RKO (cell line): Measurements from ENCODE around the gene OR10J4.
"Not testable (repeated sequence)": the region's sequence is repeated elsewhere in the genome, so short reads cannot be mapped to it uniquely, and the experiment has no call there.

Experiments
- DNase-seq: peaks from one replicate; pipeline ENCODE4 v3.0.0-alpha.2; 2016; ENCODE audit warnings: low spot score

Gene OR10J4

DNA sequence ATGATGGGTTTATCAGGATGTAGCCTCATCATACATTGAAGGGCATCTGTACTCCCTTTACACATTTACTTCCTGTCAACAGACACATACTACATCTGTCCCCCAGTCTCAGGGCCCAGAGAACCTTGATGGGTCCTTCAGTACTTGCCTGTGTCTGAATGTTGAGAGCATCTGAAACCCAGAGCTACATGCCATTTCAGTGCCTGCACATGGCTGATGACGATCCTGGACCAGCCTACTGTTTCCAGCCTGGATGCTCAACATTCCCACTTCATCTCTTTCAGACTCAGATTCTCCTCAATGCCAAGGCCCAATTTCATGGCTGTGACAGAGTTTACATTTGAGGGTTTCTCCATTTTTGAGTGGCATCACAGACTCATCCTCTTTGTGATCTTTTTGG lies at the start of gene OR10J4:
OR10J4 (plus strand) TSS at position 301 of the 400 bp plus-strand sequence.
- no peak for DNase-seq

DNA sequence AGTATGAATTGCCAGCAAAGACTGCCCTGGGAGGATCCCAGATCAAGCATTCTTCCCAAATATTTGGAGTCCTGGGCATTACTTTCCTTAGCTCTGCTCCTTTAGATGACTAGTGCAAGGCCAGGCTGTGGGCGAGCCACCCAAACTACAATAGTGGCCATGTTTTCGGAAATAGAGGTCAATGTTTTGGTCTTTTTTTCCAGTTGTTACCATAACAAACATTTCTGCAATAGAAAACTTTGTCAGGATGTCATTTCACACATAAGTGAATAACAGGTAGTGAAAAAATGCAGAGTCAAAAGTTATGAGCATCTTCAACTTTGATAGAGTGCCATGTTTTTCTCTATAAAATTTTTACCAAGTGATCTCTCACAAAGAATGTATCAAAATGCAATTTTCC lies 25.2 kb upstream of the OR10J4 start:
- no peak for DNase-seq

DNA sequence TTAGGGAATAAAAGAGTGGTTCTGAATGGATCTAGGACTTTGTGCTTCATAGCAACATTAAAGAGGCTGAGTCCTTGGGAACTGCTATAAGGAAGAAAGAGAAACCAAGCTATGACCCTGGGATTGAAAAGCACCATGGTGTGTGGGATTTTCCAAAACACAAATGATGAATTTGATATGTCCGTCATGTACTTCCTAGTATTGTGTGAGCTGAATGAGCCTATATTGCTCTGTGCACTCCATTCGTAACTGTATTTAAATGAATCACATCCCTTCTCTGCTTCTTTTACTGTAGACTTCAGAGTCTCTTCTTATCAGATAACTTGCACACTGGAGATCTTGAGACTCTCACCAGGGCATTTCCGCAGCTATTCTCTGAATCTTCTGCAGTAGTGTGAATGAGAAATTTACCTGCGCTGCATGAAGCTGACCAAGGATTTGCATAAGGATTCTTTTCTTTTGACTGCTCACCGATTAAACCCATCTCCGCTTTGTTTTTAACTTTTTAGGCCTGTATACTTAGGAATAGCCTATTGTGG lies 23.1 kb upstream of the OR10J4 start:
- DNase-seq, result no peak

DNA sequence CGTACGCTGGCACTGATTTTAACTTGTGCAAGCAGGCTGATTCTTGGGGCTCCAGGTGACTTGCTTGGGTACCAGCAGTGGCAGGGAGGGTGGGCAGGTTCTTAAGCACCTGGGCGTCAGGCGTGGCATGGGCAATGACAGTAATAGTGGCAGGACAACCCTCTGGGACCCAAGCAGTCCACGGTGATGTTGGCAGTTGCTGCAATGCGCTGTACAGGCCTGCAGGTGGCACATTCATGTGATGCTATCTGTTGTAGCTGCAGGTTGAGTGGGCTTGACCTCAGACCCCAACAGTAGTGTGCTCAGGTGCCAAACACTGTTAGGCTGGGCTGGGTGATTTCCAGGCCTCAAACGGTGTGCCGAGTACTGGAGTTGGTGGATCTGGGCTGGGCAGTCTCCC lies 10.2 kb upstream of the OR10J4 start:
- DNase-seq, result no peak

DNA sequence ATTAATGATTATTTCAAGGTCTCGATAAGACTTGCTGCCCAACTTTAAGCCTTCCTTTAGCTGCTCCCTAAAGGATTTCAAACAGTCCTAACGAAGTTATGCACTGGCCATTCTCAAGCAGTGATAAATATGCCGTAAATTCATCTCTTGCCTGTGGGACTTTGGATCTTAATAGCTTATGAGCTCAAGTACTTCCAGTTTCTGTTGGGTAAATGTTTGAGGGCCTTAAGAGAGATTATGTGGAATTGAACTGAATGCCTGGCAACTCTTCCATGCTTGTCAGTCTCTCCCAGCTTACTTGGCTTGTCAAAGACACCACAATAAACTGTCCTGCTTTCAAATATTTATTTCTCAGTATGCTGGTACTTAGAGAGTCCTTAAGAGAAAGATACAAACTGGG lies 3.5 kb upstream of the OR10J4 start:
- no peak for DNase-seq

DNA sequence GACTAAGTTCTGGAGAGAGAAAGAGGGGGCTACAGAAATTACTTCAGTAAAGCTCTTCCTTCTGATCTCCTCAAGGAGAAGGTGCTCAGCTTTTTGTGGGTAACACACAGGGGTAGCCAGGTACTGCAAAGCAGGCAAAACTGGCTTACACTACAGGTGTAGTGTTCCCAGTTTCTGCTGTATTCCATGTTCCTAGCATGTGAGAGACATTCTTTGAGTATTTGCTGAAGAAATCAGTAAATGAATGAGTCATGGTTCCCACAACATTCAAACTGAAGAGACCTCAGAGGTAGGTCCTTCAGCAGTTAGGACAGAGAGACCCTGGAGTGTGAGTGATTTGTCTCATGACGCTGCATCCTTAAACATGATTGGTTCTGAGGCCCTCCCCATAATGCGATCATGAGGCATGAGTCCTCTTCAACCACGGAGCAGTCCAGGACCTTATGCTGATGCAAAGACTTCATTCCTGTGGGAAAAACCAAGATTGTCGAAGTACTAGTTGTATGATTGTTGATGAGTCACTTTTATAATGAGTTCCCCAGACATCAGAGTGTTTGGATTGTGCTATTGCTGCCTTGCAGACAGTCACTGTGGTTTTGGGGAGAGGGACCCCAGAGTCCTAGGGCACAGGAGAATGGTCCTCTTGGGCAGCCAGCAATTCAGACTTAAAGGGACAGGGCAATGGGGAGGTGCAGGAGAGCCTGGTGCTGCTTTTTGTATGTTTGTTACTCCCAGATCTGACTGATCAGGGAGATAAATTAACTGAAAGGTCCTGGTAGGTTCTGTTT lies 2.7 kb upstream of the OR10J4 start:
- peak; percentile 40 for DNase-seq

DNA sequence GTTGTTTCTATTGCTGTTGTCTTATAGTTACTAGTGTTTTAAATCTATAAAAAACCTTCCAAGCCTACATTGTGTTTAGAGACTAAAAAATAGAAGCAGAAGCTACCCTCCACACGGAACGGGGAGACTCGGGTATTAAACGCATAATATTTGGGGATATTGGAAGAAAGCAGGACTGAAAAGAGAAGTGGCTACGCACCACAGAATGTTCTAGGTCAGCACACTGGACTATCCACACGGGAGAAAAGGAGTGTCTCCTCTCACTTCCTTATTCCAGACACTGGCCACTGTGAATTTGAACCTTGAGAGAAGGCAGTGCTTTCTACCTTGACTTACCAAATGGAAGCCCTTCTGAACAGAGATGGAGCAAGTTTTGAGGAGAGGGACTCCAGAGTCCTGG lies 1.0 kb upstream of the OR10J4 start:
- no peak for DNase-seq

DNA sequence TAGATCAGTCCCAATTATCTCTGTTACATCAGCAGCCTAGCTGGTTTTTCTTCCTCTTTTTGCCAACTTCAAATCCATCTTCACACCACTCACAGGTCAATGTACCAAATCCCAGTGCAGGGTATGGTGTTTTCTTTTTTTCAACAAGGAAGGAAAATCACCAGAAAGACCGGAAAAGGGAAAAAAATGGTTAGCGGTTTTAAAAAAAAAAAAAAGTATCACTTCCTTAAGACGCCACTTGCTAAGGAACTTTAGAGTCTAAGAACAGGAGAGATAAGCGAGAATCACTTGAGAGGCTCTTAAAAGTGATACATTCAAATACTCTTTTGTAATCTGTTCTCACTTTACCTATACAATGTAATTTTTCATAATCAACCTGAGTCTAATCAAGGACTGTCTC lies 4.5 kb downstream of the OR10J4 start:
- no peak for DNase-seq

DNA sequence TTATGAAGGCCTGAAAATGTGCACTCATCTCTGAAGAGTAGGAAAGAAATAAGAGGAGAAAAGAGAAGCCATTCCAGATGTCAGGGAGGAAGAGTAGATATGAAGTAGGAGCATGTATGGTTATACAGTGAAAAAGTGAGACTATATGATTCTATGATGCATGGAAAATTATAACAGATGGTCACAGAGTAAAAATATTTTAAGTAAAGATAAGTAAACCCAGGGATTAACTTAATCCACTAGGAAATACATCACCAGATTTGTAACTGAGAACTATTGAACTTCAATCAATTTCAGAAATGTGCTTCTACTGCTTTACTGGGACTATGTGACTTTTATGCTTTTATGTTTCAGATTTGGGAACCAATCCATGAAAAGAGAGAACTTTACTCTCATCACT lies 7.4 kb downstream of the OR10J4 start, which contains the start of gene OR10J1:
OR10J1 (plus strand) TSS at position 301 of the 400 bp plus-strand sequence; CDS start at position 371, 70 bp downstream.
- DNase-seq, result no peak

DNA sequence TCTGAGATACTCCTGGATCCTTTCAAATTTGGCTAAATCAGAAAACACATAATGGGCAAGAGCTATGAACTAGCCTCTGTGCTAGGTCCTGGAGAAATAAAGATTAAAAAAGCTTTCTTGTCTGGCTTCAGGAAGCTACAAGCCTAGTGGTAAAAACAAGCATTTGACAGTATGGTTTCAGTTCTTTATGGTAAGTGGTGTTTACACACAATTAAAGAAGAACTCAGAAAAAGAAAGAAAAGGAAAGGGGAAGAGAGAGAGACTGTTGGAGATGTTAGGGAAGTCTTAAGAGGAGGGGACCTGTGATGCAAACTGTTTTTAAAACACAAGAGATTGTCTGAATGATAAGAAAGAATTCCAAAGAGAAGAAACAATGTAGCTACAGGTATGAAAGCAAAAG lies 9.4 kb downstream of the OR10J4 start:
- no peak for DNase-seq

DNA sequence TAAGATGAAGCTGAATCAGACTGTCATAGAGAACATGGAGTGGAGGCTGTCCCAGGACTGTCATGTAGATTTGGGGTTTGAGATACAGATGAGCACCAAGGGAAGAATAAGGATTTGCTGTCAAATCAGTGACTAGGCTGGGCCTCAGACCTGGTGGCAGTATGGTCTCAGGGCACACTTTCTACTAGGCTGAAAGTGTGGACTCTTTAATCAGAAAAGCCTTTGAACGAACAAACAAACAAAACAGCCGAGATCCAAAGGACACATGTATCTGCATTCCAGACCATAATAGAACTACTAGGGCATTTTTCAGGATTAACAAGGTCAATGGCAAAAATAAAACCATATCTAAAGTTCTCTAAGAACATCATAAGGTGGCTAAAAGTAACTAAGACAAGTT lies 10.4 kb downstream of the OR10J4 start:
- no peak for DNase-seq

DNA sequence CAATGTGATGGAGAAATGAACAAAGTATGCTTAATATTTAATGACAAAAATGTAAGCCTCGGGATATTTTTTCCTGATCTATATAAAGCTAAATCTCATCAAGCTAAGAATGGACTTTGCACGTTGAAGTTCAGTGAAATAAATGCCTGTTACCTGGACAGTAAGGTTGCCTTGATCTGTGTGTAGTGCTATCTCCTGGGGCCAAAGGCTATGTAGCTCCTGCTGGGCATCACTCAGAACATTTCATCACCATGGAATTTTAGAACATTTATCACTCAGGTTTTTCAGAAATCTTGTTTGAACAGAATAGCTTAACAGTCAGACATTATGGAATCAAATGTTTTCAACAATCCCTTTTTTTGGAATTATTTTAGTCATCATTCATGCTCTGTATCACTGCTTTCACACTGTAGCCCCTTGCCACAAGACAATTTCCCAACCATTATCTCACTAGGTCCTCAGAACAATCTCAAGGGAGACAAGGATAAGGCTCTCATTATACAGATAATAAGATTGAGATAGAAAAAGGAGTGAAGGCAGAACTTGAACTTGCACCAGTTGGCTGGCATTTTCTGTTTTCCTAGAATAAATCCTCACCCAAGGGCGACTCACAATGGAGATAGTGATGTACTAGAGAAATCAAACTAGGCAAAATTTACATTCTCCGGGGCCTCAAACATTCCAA lies 11.2 kb downstream of the OR10J4 start:
- no peak for DNase-seq

DNA sequence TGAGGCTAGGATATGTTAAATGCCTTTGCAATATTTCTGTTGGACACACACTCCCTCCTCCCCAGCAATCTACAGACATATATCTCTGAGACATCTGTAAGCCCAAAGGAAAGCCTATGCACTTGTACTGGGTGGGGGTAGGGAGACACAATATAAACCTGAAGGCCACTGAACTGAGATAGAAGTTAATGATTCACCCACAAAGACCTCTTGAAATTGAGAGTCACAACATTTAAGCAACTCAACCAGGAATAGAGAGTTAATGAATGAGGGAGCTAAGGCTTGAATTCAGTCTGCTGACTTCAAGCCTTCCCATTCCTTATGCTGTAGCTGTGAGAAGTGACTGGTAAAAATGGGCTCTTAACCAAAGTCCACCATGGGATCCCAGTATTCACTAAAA lies 12.5 kb downstream of the OR10J4 start:
- no peak for DNase-seq

DNA sequence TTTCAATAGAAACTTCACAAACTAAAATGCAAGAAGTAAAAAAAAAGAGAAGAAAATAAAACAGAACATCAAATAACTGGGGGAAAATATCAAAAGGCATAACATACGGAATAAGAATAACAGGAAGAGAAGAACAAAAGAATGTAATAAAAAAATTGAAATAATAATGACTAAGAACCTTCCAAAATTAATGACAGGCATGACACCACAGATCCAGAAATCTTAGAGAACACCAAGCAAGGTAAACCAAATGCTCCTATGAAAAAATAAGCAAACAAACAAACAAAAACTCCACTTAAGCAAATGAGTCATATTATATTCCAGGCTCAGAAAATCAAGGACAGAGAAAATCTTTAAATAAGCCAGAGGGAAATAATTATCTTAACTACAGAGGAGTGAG lies 16.2 kb downstream of the OR10J4 start:
- DNase-seq, result no peak

DNA sequence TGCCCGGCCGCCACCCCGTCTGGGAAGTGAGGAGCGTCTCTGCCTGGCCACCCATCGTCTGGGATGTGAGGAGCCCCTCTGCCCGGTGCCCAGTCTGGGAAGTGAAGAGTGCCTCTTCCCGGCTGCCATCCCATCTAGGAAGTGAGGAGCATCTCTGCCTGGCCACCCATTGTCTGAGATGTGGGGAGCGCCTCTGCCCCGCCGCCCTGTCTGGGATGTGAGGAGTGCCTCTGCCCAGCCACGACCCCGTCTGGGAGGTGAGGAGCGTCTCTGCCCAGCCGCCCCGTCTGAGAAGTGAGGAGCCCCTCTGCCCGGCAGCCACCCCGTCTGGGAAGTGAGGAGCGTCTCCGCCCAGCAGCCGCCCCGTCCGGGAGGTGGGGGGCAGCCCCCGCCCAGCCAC lies 17.6 kb downstream of the OR10J4 start:
- not testable (repeated sequence) for DNase-seq

DNA sequence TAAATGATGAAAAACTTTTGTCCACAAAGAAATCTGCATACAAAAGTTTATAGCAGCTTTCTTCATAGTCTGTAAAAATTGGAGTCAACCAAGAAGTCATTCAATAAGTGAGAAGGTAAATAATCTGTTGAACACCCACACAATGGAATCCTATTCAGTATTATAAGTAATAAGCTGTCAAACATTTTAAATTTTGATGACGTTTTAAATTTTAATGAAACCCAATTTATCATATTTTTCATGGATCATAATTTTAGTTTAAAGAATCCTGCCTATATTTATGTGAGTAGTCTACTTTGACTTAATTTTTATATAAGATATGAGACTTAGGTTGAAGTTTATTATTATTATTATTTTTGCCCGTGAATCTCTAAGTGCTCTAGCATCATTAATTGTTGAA lies 27.5 kb downstream of the OR10J4 start:
- DNase-seq, result no peak

DNA sequence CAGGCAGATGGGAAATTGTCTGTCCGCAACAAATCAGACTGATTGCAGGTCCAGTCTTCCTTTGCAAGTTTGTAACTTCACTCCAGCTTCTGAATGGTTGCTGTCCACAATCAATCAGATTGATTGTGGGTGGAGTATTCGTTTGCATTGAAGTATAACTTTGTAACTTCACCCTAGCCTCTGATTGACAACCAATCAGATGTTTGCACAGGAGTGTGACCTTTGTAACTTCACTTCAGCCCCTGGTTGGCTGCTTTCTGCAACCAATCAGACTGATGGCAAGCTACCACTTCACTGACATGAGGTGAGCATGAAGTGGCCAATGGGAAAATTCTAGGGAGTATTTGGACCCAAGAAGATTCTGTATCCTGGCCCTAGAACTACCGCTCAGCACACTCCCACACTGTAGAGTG lies 33.2 kb downstream of the OR10J4 start:
- no peak for DNase-seq

DNA sequence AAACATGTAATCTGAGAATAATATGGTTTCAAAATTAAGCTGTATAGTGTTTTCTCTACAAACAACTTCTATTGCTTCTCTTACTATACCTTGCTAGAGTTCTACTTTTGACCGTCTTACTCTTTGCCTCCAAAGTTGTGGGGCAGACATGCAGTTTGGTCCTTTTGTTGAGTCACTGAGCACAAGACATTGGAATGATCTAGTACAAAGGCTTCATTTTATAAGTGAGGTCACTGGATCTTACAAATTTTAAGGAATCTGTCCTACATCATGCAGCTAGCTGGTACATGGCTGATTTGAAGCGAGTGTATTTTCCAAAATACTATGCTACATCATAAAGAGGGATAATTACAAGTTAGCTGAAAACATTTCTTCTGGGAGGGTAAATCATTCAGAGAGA lies 36.3 kb downstream of the OR10J4 start:
- DNase-seq, result no peak

DNA sequence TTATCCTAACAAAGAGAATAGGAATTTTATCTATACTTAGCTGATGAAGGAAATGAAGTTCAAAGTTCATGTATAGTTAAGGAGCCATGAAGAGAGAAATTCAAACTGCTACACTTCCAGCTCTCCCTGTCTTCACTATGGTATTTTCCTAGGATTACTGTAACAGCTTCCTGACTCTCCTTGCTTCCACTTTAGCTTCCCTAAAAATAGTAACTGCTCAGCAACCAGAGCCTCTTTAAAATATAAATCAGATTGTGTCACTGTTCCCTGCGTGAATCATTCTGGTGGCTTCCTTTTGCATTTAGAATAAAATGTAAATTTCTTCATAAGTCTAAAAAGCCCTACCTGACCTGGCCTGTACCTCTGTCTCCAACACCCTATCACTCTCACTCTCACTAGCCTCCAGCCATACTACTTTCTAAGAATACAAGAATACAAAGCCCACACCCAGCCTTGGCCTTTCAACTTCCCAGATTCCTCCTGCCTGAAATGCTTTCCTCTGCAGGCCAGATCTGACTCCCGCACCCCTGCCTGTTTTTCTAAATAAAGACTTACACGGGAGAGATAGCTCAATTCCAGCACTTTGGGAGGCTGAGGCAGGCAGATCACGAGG lies 38.0 kb downstream of the OR10J4 start:
- DNase-seq, result no peak

DNA sequence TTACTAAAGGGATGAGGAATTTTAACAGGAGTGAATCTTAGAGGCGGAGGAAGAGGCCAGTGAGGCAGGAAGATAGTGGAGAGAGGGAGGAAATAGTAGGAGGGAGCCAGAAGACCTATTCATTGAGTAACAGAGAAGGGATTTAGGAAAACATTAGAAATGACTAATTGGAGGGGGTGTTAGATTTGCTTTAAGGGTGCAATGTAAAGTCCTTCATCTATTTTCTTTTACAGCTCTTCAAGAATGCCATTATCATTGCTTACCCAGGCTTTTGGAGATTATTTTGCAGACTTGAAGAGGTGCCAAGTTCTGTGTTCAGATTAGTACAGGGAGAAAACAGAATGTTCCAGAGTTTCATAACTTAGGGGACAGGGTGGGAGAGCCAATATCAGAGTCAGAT lies 41.3 kb downstream of the OR10J4 start:
- DNase-seq, result no peak

DNA sequence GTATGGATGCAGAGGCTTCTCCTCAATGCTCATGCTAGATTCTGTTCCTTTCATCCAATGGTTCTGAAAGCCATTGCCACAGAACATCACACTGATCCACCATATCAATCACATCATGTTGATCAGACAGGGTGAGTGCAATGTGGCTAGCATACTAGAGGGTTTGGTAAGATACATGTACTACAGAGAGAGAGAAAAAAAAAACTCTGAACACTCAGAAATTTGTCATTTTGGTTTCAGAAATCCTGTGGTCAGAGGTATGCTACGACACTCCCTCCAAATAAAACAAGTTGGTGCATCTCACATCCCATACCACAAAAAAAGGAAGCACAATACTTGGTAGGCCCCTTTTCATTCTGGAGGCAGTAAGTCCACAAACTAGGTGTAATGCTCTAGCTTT lies 42.9 kb downstream of the OR10J4 start:
- DNase-seq, result no peak
